Measurements from ENCODE around the gene PLEKHH1.

- TF ChIP-seq CTCF (conservative IDR thresholded peaks at IDR 0.05 in 1 of 2, IDR thresholded peaks at IDR 0.05 in 1 of 2; ENCODE audit: low read depth in 1 of 2, low read length in 2 of 2), result no peak
- no peak for TF ChIP-seq EZH2 (IDR thresholded peaks at IDR 0.05; ENCODE audit: low read length, missing control alignments)
Observed at GRCh38 chr14:67532606-67532997, 488 bp upstream of the PLEKHH1 start.
